Nephron (organoid): ENCODE data around the gene ERMP1.

Experiments used
- H3K27ac Mint-ChIP-seq, 3 experiments: 2 replicates each; pipeline ENCODE4 v1.8.0; 2020; ENCODE audit warnings: mixed read lengths in 3 of 3, mild to moderate bottlenecking in 2 of 3, moderate library complexity in 1 of 3
- H3K27me3 Mint-ChIP-seq: 2 replicates; pipeline ENCODE4 v1.8.0; 2021; ENCODE audit warnings: low read depth, mild to moderate bottlenecking, moderate library complexity, mixed read lengths
- H3K36me3 Mint-ChIP-seq: 2 replicates; pipeline ENCODE4 v1.8.0; 2020; ENCODE audit warnings: low read depth, mixed read lengths
- H3K4me1 Mint-ChIP-seq: 2 replicates; pipeline ENCODE4 v1.8.0; 2020; ENCODE audit warnings: mixed read lengths
- H3K4me3 Mint-ChIP-seq, 3 experiments: 2 replicates each; pipeline ENCODE4 v1.8.0; 2020; ENCODE audit warnings: mild to moderate bottlenecking in 3 of 3, mixed read lengths in 3 of 3, moderate library complexity in 2 of 3
- H3K9me3 Mint-ChIP-seq: 2 replicates; pipeline ENCODE4 v1.8.0; 2020; ENCODE audit warnings: mixed read lengths
- TF ChIP-seq, protein P1 (sequence below), 3 experiments: fragments of 200-600 bp; sonication (generic); IDR thresholded peaks; one replicate each; pipeline ENCODE4 v1.5.0; 2021; ENCODE audit warnings: antibody characterized with exemption in 3 of 3; ENCODE audit not compliant: unreplicated experiment in 3 of 3

ERMP1 gene

DNA sequence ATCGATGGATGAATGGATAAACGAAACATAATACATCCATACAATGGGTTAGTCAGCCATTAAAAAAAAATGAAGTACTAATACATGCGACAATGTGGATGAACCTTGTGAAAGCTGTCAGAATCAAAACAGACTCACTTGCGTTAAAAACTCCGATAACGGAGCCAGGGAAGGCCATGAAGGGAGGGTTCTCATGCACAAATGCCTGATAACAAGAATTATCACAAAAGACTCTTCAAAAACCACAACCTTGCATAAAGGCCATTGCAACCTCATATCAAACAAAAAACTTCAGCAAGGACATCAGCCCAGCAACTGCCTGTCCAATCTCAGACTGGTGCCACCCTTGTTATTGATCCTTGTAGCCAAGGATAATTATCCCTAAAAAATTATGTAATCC, 13.7 kb downstream of the ERMP1 start:
- peaks cover 18% of the 10 kb centered on the region for H3K36me3 Mint-ChIP-seq
- H3K9me3 Mint-ChIP-seq = no peaks in the 10 kb centered on the region
- H3K4me1 Mint-ChIP-seq = no peaks in the 10 kb centered on the region
- H3K4me3 Mint-ChIP-seq = no peak overlapping the region
- no peak overlapping the region for H3K27ac Mint-ChIP-seq
- H3K27me3 Mint-ChIP-seq = no peaks in the 10 kb centered on the region
- TF ChIP-seq, protein P1, sequence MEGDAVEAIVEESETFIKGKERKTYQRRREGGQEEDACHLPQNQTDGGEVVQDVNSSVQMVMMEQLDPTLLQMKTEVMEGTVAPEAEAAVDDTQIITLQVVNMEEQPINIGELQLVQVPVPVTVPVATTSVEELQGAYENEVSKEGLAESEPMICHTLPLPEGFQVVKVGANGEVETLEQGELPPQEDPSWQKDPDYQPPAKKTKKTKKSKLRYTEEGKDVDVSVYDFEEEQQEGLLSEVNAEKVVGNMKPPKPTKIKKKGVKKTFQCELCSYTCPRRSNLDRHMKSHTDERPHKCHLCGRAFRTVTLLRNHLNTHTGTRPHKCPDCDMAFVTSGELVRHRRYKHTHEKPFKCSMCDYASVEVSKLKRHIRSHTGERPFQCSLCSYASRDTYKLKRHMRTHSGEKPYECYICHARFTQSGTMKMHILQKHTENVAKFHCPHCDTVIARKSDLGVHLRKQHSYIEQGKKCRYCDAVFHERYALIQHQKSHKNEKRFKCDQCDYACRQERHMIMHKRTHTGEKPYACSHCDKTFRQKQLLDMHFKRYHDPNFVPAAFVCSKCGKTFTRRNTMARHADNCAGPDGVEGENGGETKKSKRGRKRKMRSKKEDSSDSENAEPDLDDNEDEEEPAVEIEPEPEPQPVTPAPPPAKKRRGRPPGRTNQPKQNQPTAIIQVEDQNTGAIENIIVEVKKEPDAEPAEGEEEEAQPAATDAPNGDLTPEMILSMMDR (IDR thresholded peaks at IDR 0.05; ENCODE audit: unreplicated experiment in 3 of 3) = no peak

DNA sequence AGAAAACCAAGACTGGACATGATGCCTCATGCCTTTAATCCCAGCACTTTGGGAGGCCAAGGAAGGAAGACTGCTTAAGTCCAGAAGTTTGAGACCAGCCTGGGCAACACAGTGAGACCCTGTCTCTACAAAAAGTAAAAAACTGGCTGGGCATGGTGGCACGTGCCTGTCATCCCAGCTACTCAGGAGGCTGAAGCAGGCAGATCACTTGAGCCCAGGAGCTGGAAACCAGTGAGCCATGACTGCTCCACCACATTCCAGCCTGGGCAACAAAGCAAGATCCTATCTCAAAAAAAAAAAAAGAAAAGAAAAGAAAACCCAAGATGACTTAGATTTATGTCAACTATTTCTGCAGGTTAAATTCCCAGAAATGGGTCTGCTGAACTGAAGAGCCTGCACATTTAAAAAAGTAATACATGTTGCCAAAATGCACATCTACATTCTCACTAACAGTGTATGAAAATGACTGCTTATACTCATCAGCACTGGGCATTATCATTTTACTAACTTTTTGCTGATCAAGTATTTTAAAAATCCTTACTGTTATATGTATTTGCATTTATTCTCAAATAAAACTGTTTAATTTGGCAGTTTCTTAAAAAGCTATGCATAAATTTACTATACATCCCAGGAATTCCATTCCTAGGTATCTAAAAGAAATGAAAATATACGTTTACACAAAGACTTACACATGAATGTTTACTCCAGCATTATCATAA, 14.3 kb downstream of the ERMP1 start:
- no peak overlapping the region for H3K4me3 Mint-ChIP-seq
- peaks cover 14% of the 10 kb centered on the region for H3K36me3 Mint-ChIP-seq
- TF ChIP-seq, protein P1 (IDR thresholded peaks at IDR 0.05; ENCODE audit: unreplicated experiment in 3 of 3) = no peak
- H3K4me1 Mint-ChIP-seq = no peaks in the 10 kb centered on the region
- no peak overlapping the region for H3K27ac Mint-ChIP-seq
- H3K9me3 Mint-ChIP-seq = no peaks in the 10 kb centered on the region
- H3K27me3 Mint-ChIP-seq = no peaks in the 10 kb centered on the region

DNA sequence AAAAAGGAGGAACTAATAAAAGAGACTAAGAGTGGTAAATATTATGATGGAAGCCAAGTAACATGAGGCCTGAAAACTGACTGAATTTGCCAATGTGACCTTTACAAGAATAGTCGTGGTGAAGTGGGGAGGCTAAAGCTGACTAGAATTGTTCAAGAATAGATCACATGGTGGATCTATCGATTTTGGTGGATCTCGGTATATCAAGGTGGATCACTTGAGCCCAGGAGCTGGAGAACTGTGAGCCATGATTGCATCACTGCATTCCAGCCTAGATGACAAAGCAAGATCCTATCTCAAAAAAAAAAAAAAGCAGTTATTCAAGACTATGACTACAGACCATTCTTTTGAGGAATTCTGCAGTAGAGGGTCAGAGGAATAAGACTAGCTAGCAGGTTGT, 15.1 kb downstream of the ERMP1 start:
- H3K27ac Mint-ChIP-seq = no peak overlapping the region
- no peaks in the 10 kb centered on the region for H3K4me1 Mint-ChIP-seq
- peaks cover 14% of the 10 kb centered on the region for H3K36me3 Mint-ChIP-seq
- no peaks in the 10 kb centered on the region for H3K9me3 Mint-ChIP-seq
- TF ChIP-seq, protein P1 (IDR thresholded peaks at IDR 0.05; ENCODE audit: unreplicated experiment in 3 of 3) = no peak
- H3K27me3 Mint-ChIP-seq = no peaks in the 10 kb centered on the region
- no peak overlapping the region for H3K4me3 Mint-ChIP-seq

DNA sequence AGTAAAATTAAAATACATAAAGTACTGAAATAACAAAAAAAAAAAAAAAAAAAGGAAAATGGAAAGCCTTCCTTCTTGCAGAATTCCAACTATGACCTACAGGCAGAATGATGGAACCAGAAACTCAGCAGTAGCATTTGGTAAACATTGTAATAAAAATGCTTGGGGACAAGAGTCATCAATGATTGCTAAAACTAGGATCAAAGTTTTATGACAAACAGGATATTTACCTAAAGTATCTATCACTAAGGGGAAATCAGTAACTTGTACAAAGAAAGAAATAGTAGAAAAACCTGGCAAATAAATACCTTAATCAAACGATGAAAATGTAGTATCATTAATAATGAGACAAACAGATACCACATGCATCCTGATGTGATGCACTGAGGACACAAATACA, 17.5 kb downstream of the ERMP1 start:
- Mint-ChIP-seq H3K36me3 (peaks cover 18% of the 10 kb centered on the region), H3K27ac (no peak overlapping the region), H3K9me3 (no peaks in the 10 kb centered on the region), H3K27me3 (no peaks in the 10 kb centered on the region), H3K4me3 (no peak overlapping the region), H3K4me1 (no peaks in the 10 kb centered on the region)
- TF ChIP-seq, protein P1 (IDR thresholded peaks at IDR 0.05; ENCODE audit: unreplicated experiment in 3 of 3) = no peak

DNA sequence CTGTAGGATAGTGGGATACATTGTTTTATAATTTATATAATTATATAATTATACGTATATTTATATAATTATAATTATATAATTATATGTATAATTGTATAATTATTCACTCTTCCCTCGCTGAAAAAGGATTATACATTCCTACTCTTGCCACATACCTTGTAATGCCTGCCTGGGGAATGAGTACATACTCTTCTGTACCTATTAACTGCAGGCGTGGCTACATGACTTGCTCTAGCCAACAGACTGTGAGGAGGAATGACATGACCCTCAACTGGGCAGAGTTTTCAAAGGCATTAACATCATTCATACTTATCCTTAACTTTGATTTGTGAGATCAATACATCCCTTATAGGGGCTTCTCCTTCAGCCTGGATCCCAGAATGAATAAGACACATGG, 19.1 kb downstream of the ERMP1 start:
- H3K4me1 Mint-ChIP-seq = no peaks in the 10 kb centered on the region

More for the DNA sequence above, 19.1 kb downstream of the ERMP1 start:
- H3K4me3 Mint-ChIP-seq = no peak overlapping the region
- no peaks in the 10 kb centered on the region for H3K9me3 Mint-ChIP-seq
- TF ChIP-seq, protein P1 (IDR thresholded peaks at IDR 0.05; ENCODE audit: unreplicated experiment in 3 of 3) = no peak
- no peaks in the 10 kb centered on the region for H3K27me3 Mint-ChIP-seq
- H3K36me3 Mint-ChIP-seq = peaks cover 25% of the 10 kb centered on the region
- no peak overlapping the region for H3K27ac Mint-ChIP-seq
